Skeletal muscle satellite cell (primary cell): ENCODE data around the gene CST9L.

Source experiments
- H3K27me3 ChIP-seq: 2 replicates; pipeline ENCODE4 v1.7.0; 2013; ENCODE audit warnings: low read length; ENCODE audit not compliant: control insufficient read depth, insufficient read depth
- H3K36me3 ChIP-seq: 2 replicates; pipeline ENCODE4 v1.7.0; 2013; ENCODE audit warnings: mild to moderate bottlenecking, control low read depth, low read length; ENCODE audit not compliant: insufficient read depth
- H3K4me1 ChIP-seq: 2 replicates; pipeline ENCODE4 v1.7.0; 2013; ENCODE audit warnings: low read length; ENCODE audit not compliant: control insufficient read depth, insufficient read depth
- H3K4me2 ChIP-seq: 2 replicates; pipeline ENCODE4 v1.7.0; 2013; ENCODE audit warnings: mild to moderate bottlenecking, low read length
- H3K4me3 ChIP-seq: 2 replicates; pipeline ENCODE4 v1.7.0; 2013; ENCODE audit warnings: low read length
- H3K9ac ChIP-seq: 2 replicates; pipeline ENCODE4 v1.7.0; 2013; ENCODE audit warnings: mild to moderate bottlenecking, low read depth, low read length, moderate library complexity
- H3K9me3 ChIP-seq: replicated peaks from 2 replicates; pipeline ENCODE4 v1.7.0; 2013; ENCODE audit warnings: mild to moderate bottlenecking, control low read depth, low read length

The CST9L gene

DNA sequence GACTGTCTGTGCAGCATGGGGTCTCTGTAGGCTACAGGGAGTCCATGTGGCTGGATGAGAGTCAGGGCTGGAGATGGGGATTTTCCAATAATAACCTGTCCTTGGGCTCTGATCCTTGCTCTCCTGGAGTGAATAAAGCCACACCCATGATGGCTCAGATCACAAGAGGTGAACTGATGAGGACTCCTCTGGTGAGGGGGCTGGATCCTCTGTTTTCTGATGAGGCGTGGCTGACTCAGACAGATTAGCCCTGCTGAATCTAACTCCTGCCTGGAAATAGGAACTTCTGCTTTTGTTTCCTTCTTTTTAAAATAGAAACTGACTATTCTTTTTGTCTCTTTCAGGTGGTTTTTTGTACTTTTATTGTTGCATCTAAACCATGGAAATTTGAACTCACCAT lies 27.0 kb downstream of the CST9L start:
- no peaks in the 10 kb centered on the region for H3K4me1 ChIP-seq
- H3K4me2 ChIP-seq: no peak overlapping the region
- H3K36me3 ChIP-seq: no peaks in the 10 kb centered on the region
- no peaks in the 10 kb centered on the region for H3K27me3 ChIP-seq
- no peak overlapping the region for H3K9ac ChIP-seq
- no peaks in the 10 kb centered on the region for H3K9me3 ChIP-seq
- no peak overlapping the region for H3K4me3 ChIP-seq

DNA sequence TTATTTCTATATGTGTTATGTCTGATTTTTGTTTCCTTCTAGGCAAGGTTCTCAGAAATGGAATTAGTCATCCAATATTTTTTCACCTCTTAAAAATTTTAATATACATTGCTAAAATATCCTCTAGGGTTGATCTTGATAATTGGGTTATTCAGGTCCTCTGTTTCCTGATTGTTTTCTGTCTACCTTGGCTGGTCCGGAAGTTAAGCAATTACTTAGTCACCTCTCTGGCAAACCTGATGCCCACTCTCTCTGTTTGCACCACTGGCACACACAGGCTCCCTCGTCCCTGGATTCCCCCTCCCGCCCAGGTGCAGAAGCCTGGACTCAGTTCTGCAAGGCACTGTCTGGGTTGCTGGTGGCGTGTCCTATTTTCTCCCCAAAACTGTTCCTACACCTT lies 27.7 kb downstream of the CST9L start:
- no peak overlapping the region for H3K4me2 ChIP-seq
- H3K4me3 ChIP-seq: no peak overlapping the region

DNA sequence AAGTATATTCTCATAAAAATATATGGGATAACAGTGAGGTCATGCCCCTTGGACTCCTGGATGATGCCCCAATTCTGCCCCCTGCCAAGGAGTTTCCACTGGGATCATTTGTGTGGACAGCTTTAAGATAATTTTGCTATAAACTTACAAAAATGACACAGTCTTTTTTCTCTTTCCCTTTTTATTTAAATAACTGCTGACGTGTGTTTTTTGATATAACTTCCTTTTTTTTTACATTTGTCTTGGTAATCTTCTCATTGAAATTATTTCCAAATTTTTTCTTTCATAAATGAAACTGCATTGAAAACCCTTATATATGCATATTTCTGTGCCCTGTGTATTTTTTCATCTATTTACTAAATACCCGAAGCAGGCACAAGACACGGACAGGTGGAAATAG lies 31.3 kb downstream of the CST9L start:
- H3K9me3 ChIP-seq: no peaks in the 10 kb centered on the region
- no peak overlapping the region for H3K9ac ChIP-seq
- H3K4me2 ChIP-seq: no peak overlapping the region
- H3K27me3 ChIP-seq: no peaks in the 10 kb centered on the region
- no peaks in the 10 kb centered on the region for H3K36me3 ChIP-seq
- H3K4me1 ChIP-seq: no peaks in the 10 kb centered on the region
- H3K4me3 ChIP-seq: no peak overlapping the region

More for the DNA sequence above, 27.7 kb downstream of the CST9L start:
- Histone ChIP-seq H3K36me3 (no peaks in the 10 kb centered on the region), H3K4me1 (no peaks in the 10 kb centered on the region), H3K9ac (no peak overlapping the region), H3K27me3 (no peaks in the 10 kb centered on the region), H3K9me3 (no peaks in the 10 kb centered on the region)

DNA sequence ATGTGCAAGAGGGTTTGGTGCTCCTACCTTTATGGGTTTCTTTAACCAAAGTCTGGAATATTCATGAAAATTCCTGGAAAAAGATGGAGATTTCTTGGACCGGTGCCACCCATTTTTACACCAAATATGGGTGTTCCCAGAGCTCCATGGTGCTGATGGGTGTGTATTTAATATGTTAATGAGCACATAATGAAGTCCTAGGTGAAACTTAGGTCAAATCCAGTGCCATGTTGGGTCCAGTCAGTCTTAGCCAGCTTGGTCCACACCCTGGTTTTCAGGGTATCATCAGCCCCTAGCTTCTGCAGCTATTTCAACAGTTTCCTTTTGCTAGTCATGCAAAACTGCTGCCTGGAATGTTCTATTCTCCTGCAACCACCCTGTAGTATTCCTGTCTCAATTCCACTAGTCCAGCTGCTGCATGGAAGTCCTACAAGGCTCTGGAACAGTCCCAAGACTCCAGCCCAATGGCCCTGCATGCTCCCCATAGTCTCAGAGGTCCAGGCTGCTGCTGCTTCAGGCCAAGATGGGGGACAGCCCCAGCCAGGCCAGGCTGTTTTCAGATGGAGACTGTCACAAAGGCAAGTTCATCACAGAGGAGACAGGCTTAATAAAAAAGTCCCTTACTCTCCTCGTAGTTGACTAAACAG lies 31.8 kb downstream of the CST9L start:
- H3K9me3 ChIP-seq: no peaks in the 10 kb centered on the region
- H3K4me1 ChIP-seq: no peaks in the 10 kb centered on the region
- H3K27me3 ChIP-seq: no peaks in the 10 kb centered on the region
- no peak overlapping the region for H3K9ac ChIP-seq
- no peak overlapping the region for H3K4me2 ChIP-seq
- no peaks in the 10 kb centered on the region for H3K36me3 ChIP-seq
- H3K4me3 ChIP-seq: no peak overlapping the region

DNA sequence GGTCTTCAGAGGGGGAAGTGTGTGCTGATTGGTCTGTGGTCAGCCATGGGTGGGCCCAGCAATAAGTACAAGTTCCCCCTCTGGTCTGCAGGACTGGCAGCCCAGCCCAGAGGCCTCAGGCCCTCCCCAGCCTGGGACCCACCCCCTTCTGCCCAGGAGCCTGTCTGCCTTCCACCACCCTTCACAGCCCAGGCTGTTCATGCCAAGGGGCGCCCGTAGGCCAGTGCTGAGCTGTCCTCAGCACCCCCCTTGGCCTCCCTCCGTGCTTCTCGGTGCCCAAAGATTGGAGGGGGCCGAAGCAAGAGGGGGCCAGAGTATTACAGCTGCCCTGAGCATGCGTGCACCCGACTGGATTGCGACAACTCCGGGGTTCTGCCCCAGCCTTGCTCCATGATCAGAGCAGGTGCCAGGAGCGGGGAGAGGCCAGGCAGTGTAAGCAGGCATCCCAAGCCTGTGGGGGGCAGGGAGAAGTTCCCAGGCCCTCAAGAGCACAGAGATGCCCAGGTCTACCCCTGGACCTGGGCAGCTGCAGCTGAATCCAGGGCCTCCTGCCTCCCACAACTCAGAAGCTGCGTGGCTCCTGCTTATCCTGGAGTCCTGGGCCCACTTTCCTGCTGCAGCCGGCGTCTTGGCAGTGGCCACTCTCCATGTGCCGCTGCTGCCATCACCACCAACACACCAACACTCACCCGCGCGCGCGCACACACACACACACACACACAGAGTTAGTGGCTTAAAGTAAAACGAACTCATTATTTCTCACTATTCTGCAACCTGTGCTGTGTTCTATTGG lies 33.3 kb downstream of the CST9L start:
- no peaks in the 10 kb centered on the region for H3K27me3 ChIP-seq
- no peak overlapping the region for H3K9ac ChIP-seq
- no peaks in the 10 kb centered on the region for H3K4me1 ChIP-seq
- H3K36me3 ChIP-seq: no peaks in the 10 kb centered on the region
- H3K4me3 ChIP-seq: no peak overlapping the region
- H3K4me2 ChIP-seq: no peak overlapping the region
- no peaks in the 10 kb centered on the region for H3K9me3 ChIP-seq

DNA sequence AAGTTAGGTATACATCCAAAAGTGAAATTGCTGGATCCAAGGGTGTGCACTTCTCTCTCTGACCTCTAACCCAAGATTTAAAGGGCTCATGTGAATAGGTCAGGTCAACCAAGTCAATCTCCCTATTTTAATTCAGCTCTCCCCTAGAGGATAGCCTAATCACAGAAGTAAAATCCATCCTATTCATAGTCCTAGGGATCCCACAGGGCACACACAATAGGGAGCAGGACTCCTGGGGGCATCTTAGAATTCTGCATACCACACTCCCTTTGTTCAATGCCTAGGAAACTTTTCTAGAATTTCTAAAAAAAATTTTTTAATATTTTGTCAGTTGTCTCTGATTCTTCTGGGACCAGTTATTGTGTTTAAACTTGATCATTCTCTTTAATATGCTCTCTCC lies 35.1 kb downstream of the CST9L start:
- Histone ChIP-seq H3K9ac (no peak overlapping the region), H3K4me3 (no peak overlapping the region), H3K4me2 (no peak overlapping the region), H3K27me3 (no peaks in the 10 kb centered on the region), H3K4me1 (no peaks in the 10 kb centered on the region), H3K36me3 (no peaks in the 10 kb centered on the region), H3K9me3 (no peaks in the 10 kb centered on the region)

DNA sequence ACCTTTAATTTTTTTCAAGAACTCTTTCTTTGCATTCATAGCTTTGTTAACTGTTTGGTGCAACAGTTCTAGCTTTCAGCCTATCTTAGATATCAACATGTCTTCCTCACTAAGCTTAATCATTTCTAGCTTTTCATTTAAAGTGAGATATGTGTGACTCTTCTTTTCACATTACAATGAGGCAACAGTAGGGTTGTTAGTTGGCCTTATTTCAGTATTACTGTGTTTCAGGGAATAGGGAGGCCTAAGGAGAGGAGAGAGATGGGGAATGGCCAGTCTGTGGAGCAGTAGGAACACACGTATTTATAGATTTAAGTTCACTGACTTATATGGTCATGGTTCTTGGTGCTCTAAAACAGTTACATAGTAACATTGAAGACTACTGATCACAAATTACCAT lies 35.8 kb downstream of the CST9L start:
- no peaks in the 10 kb centered on the region for H3K4me1 ChIP-seq
- no peaks in the 10 kb centered on the region for H3K36me3 ChIP-seq
- no peak overlapping the region for H3K4me2 ChIP-seq

DNA sequence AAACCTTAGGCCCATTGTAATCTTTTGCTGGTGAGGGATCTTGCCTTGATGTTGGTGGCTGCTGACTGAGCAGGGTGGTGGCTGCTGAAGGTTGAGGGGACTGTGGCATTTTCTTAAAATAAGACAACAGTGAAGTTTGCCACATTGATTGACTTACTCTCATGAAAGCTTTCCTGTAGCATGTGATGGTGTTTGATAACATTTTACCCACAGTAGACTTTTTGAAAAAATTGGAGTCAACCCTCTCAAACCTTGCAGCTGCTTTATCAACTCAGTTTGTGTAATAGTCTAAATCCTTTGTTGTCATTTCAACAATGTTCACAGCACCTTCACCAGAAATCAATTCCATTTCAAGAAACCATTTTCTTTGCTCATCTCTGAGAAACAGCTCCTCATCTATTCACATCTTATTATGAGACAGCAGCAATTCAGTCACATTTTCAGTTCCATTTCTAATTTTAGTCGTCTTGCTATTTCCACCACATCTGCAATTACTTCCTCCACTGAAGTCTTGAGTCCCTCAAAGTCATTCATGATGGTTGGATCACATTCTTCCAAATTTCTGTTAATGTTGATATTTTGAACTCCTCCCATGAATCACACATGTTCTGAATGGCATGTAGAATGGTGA lies 37.2 kb downstream of the CST9L start:
- Histone ChIP-seq H3K4me1 (no peaks in the 10 kb centered on the region), H3K36me3 (no peaks in the 10 kb centered on the region), H3K27me3 (no peaks in the 10 kb centered on the region), H3K9me3 (no peaks in the 10 kb centered on the region), H3K4me3 (no peak overlapping the region), H3K9ac (no peak overlapping the region), H3K4me2 (no peak overlapping the region)

More for the DNA sequence above, 35.8 kb downstream of the CST9L start:
- H3K27me3 ChIP-seq: no peaks in the 10 kb centered on the region
- H3K9ac ChIP-seq: no peak overlapping the region
- no peaks in the 10 kb centered on the region for H3K9me3 ChIP-seq
- H3K4me3 ChIP-seq: no peak overlapping the region

DNA sequence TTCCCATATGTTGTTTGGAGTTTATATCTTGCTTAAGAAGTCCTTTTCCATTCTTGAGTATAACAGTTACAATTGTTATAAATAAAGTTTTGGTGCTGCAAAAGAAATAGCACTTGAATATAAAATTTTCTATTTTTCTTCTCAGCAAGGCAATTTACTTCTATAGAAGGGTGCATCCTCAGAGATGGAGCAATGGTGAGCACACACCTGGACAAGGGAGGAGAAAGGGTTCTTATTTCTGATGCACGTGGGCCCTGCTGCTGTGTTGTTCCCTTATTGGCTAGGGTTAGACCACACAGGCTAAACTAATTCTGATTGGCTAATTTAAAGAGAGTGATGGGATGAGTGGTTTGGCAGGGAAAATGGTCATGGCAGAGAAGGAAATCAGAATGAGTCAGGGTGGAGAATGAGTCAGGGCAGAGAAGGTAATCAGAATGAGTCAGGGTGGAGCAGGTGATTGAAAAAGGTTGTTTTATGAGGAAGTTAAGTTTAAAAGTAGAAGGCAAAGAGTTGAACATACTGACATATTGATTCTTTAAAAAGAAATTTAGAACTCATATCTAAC lies 39.3 kb downstream of the CST9L start:
- no peaks in the 10 kb centered on the region for H3K4me1 ChIP-seq
- no peak overlapping the region for H3K4me3 ChIP-seq
- no peak overlapping the region for H3K9ac ChIP-seq
- no peak overlapping the region for H3K4me2 ChIP-seq
- no peaks in the 10 kb centered on the region for H3K27me3 ChIP-seq
- H3K36me3 ChIP-seq: no peaks in the 10 kb centered on the region
- no peaks in the 10 kb centered on the region for H3K9me3 ChIP-seq

DNA sequence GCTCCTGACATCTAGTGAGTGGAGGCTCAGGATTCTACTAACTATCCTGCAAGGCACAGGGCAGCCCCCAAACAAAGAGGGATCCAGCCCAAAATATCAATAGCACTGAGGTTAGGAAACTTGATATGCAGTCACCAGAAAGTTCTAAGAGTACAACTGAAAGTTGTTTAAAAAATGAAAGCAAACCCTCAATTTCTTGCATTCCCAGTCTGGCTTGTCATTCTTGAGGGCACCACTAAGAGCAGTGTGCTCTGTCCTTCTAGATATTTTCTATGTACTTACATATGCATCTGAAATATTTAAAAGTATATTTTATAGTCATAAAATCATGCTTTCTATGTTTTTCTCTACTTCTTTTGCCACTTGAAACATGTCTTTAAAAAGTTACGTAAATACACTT lies 41.4 kb downstream of the CST9L start:
- H3K4me3 ChIP-seq: no peak overlapping the region
- H3K9ac ChIP-seq: no peak overlapping the region
- no peaks in the 10 kb centered on the region for H3K36me3 ChIP-seq
- H3K27me3 ChIP-seq: no peaks in the 10 kb centered on the region
- H3K4me2 ChIP-seq: no peak overlapping the region
- H3K9me3 ChIP-seq: no peaks in the 10 kb centered on the region
- H3K4me1 ChIP-seq: no peaks in the 10 kb centered on the region

DNA sequence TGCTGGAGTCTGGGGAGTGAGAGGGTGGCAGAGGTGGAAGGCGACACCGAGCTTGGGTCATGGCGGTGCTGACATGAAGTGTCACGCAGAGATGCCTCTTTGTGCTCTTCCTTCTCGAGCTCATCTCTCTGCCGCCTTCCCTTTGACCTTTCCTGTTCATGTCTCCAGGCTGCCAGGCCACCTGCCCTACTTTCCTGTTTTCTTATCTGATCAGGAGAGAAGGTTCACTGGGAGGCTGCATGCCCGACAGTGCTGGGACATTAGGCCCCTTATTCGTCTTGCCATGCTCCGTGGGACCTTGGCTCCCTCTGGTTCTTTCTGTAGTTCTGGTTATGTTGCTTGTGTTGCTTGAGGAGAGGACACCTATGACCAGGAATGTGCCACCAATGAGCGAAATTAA lies 44.1 kb downstream of the CST9L start:
- no peak overlapping the region for H3K4me3 ChIP-seq
- no peak overlapping the region for H3K4me2 ChIP-seq
- H3K27me3 ChIP-seq: no peaks in the 10 kb centered on the region
- H3K4me1 ChIP-seq: no peaks in the 10 kb centered on the region
- H3K36me3 ChIP-seq: no peaks in the 10 kb centered on the region
- no peaks in the 10 kb centered on the region for H3K9me3 ChIP-seq
- no peak overlapping the region for H3K9ac ChIP-seq
